ENCODE measurements around the gene ZNF664.

DNA sequence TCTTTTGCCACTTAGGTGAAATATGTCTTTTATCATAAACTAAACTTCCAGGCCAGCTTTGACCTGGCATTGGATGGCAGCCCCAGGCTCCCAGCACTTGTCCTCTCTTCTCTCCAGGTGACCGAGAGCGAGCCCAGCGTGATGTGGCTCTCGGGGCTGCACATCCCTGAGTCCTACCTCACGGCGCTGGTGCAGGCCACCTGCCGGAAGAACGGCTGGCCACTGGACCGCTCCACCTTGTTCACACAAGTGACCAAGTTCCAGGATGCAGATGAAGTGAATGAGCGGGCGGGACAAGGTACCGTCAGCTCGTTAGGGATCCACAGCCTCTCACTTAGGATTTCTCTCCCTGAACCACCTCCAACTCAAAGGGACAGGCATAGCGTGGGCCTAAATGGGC lies 39.8 kb upstream of the ZNF664 start:
- TF ChIP-seq JUND (IDR thresholded peaks at IDR 0.05; ENCODE audit: low read length) = no peak
- no peak for TF ChIP-seq CTCF (IDR thresholded peaks at IDR 0.05; ENCODE audit: control extremely low read depth in 1 of 3, insufficient read depth in 1 of 3, low read depth in 1 of 3, low read length in 3 of 3)
- no peak for TF ChIP-seq SIRT6 (IDR thresholded peaks at IDR 0.05; ENCODE audit: low read length)
- no peak for TF ChIP-seq RAD21 (IDR thresholded peaks at IDR 0.05 in 1 of 2, conservative IDR thresholded peaks at IDR 0.05 in 1 of 2; ENCODE audit: low read depth in 2 of 2, low read length in 2 of 2)
- no peak for TF ChIP-seq MAX (IDR thresholded peaks at IDR 0.05)
- TF ChIP-seq, protein P1, sequence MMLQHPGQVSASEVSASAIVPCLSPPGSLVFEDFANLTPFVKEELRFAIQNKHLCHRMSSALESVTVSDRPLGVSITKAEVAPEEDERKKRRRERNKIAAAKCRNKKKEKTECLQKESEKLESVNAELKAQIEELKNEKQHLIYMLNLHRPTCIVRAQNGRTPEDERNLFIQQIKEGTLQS (IDR thresholded peaks at IDR 0.05; ENCODE audit: insufficient read depth, low read depth, low read length) = no peak
- no peak for TF ChIP-seq SIN3A (conservative IDR thresholded peaks at IDR 0.05 in 1 of 2, IDR thresholded peaks at IDR 0.05 in 1 of 2; ENCODE audit: low read depth in 1 of 2, low read length in 2 of 2)
- TF ChIP-seq POLR2AphosphoS5 (IDR thresholded peaks at IDR 0.05; ENCODE audit: low read depth, low read length) = no peak
- TF ChIP-seq SUZ12 (IDR thresholded peaks at IDR 0.05; ENCODE audit: low read length) = no peak
- TF ChIP-seq, protein P2, sequence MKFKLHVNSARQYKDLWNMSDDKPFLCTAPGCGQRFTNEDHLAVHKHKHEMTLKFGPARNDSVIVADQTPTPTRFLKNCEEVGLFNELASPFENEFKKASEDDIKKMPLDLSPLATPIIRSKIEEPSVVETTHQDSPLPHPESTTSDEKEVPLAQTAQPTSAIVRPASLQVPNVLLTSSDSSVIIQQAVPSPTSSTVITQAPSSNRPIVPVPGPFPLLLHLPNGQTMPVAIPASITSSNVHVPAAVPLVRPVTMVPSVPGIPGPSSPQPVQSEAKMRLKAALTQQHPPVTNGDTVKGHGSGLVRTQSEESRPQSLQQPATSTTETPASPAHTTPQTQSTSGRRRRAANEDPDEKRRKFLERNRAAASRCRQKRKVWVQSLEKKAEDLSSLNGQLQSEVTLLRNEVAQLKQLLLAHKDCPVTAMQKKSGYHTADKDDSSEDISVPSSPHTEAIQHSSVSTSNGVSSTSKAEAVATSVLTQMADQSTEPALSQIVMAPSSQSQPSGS (IDR thresholded peaks at IDR 0.05; ENCODE audit: low read length) = no peak
- no peak for TF ChIP-seq USF2 (IDR thresholded peaks at IDR 0.05; ENCODE audit: low read length)
- no peak for TF ChIP-seq FOSL1 (IDR thresholded peaks at IDR 0.05; ENCODE audit: insufficient read depth, low read depth, low read length)
- TF ChIP-seq TAF1 (IDR thresholded peaks at IDR 0.05; ENCODE audit: low read depth, low read length) = no peak
- no peak for TF ChIP-seq GABPA (IDR thresholded peaks at IDR 0.05; ENCODE audit: borderline replicate concordance, insufficient read depth, low read length)
